HUDEP-2 (cell line): Measurements from ENCODE around the gene DUSP6.

ENCODE experiments used
- DNase-seq, 76 experiments: peaks; one replicate each; lab custom pipeline; 2025; ENCODE audit not compliant: unreplicated experiment in 76 of 76; lab: John Stamatoyannopoulos, UW

Gene DUSP6

DNA sequence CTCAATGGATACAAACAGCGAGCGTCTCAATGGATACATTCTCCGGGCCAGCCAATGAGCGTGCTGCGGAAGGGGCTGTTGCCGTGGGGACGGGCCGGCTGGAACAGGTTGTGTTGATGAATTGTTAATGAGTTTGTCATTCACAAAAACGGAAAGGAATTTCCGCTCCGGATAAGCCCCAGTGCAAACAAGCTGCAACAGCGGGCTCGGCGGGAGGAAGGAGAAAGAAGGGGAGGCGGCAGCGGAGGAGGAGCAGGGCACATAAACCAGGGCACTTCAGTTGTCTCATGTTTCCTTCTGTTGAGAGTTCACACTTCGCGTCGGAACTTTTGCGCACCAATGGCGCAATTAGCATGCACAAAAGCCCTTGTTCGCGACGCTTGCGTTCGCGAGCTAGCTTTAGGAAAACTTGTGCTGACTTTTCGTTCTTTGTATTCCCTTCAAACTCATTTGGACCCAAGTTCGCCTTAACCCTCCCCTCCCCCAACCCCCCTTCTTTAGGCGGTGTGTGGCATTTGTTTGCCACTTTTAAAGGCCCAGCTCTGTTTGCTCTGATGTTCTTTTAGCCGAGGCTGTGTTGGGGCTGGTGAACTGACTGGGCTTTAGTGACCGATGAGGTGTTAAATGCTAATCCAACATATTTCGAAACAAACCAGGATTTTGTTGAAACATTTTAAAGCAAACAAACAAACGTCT lies at the start of gene DUSP6:
DUSP6 (minus strand) TSS at position 10 of the 696 bp plus-strand sequence. CDS start 462 bp downstream, outside the sequence.
- peak in 75 of 76 experiments; percentile 74 to 97 (median 93) for DNase-seq

DNA sequence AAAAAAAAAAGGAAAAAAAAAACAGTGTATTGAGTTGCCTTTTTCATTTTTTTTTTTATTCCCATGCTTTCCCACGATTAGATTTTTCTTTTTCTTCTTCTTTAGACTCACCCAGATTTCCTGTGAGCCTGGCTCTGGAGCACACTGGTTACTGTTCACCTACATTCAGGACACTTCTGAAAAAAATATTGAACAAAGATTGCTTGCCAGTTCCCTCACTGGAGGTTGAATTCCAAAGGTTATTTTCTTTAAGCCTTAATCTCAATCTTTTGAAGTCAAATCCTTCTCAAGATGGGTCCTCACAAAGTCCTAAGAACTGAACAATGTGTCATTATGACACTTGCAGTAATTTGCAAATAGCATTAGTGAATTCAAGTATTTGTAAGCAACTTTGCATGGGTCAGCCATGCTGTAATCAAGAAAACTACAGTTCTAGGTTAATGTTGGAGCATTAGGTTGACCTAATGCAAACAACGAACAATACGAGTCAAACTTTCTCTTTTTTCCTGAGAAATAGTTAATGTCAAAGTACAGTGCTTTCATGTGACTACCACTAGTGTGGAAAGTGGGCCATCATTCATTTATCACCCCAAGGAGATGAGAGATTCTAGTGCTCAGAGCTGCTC lies 49.2 kb upstream of the DUSP6 start:
- no peak for DNase-seq

DNA sequence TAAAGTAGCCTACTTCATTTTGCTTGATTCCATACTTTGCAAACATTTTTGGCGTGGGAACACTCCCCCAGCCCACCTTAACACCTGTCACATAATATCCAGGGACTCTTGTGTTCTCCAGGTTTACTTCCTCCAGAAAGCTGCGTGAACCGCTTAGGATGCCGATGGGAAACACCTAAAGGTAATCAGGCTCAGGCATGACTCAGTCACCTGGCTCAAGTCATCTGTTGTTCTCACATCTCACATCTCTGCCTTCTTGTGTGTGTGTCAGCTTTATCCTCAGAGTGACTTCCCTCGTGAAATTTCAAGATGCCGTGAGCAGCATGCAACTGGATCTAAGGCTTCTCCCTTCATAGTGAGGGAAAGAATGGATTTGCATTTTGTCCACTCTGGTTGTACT lies 48.1 kb upstream of the DUSP6 start:
- DNase-seq, result no peak

DNA sequence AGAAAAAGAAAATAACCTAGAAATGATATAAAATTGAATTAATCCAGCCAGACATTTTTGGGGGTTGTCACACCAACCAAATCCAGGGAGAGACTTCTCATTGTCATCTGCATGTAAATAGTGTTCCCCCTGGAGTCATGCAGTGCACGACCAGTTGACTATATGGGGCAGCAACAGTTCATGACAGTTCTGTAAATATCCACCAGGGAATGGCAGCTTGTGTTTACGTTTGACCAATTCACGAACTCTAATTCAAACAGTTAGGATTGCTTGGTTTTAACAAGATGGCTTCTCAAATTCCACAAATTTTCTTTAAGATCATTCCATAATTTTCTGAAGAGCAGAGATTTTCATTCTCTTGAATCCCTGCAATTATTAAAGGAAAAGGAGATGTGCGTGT lies 43.4 kb upstream of the DUSP6 start:
- no peak for DNase-seq

GRCh38 chr12:89393551-89394121 lies 41.3 kb upstream of the DUSP6 start:
- DNase-seq, result peak in 72 of 76 experiments; percentile 16 to 98 (median 74)

GRCh38 chr12:89392391-89392790 lies 40.1 kb upstream of the DUSP6 start:
- no peak for DNase-seq

DNA sequence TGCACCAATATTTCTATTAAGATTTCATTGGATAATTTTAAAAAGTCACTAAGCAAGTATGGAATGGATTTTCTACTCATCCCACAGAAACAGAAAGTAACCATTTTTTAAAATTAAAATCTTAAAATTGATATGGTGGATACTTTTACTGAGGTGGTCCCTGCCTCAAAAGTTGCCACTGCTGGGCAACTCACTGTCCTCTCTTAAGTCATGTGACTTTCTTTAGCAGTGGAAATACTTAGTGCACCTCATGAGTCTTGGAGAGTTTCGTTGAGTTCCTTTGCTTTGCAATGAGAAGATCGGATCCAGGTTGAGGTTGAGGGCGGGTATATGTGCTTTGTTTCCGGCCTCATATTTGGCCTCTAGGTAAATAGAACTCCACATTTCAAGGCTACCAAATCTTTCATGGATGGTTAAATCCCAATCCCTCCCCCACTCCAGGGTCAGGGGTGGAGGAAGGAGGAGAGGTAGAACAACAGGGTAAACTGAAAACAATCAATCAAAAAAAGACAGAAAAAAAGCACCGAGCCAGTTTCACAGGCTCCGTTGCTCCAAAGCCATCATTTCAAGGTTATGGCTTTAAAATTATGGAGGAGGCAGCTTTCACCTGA lies 39.5 kb upstream of the DUSP6 start:
- DNase-seq, result no peak

DNA sequence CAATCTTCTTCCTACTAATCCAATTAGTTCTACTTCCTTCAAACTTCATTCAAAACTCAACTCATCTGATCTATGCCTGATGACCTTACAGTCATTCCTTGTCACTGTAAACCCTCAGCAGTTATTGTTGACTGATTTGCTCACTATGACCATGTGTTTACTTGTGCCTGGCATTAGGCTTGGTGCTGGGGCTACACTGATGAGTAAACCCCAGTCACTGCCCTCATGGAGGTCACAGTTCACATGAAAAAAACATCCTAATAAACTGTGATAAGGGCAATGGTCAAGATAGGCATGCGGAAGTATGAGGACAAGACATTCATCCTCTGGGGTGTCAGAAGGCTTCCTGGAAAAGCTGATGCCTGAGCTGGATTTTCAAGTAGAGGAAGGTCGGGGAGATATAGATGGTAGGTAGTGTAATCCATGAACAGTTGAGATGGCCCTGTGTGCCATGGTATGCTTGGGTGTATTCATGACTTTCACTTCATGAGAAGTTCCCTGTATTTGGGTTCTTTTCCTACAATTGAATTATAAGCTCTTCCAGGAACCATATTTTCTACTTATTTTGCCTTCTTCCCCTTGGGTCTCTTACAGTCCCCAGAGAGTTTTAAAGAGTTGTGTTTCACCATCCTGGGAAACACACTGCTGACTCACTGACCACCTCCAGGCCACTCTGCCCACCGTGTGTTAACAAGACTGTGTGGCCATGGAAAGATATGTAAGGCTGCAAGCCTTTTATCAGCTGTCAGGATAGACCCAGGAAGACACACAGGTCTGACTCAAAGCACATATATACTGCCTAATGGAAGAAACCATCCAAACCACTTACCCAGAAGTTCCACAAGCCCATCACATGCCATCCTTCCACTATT lies 38.7 kb upstream of the DUSP6 start:
- peak in 3 of 76 experiments; percentile 2 to 7 (median 3) for DNase-seq

- DNase-seq, result no peak
Observed at GRCh38 chr12:89389755-89390661, 37.7 kb upstream of the DUSP6 start.

- DNase-seq, result no peak
Observed at GRCh38 chr12:89386138-89386537, 33.8 kb upstream of the DUSP6 start.

GRCh38 chr12:89384807-89385206 lies 32.5 kb upstream of the DUSP6 start:
- no peak for DNase-seq

- no peak for DNase-seq
Observed at GRCh38 chr12:89384050-89384758, 31.9 kb upstream of the DUSP6 start.

- DNase-seq, result no peak
Observed at GRCh38 chr12:89383235-89384049, 31.1 kb upstream of the DUSP6 start.

DNA sequence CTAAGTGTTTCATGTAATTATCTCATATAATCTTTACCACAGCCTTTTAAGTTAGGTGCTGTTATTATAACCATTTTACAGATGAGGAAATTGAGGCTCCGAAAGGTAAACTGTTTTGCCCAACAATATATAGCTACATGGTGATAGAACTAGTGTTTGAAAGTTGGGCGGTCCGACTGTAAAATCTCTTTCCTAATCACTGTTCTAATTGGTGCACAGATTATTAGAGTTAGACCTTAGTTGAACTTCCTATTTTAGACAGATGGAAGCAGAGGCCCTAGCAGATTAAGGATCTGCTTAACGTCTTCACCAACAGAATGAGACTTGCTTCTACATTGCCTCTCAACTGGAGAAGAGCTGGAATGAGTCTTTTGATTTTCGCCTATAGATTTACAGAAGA lies 30.0 kb upstream of the DUSP6 start:
- no peak for DNase-seq

- no peak for DNase-seq
Observed at GRCh38 chr12:89379839-89380467, 27.7 kb upstream of the DUSP6 start.

GRCh38 chr12:89379148-89379838 lies 27.0 kb upstream of the DUSP6 start:
- DNase-seq, result no peak

- no peak for DNase-seq
Observed at GRCh38 chr12:89376844-89377243, 24.5 kb upstream of the DUSP6 start.
